ENCODE results near the gene RAI14.

The RAI14 gene

GRCh38 chr5:34639852-34640626 is 16.1 kb upstream of the RAI14 start:
- Histone ChIP-seq H3K9me3 (ENCODE audit: control insufficient read depth, low read length) (no peaks in the 10 kb centered on the region), H3K4me1 (ENCODE audit: control insufficient read depth, insufficient read depth, low read length, poor library complexity, severe bottlenecking) (no peaks in the 10 kb centered on the region), H3K36me3 (ENCODE audit: control insufficient read depth, insufficient read depth, low read length) (no peaks in the 10 kb centered on the region), H3K27ac (ENCODE audit: low read depth, low read length, severe bottlenecking) (no peak overlapping the region), H3K4me3 (ENCODE audit: extremely low read depth, insufficient read depth, low read length, poor library complexity, severe bottlenecking) (no peak overlapping the region)
- 97% methylated on average over 3 of the region's 3 CpGs; no CpG with 5 or more reads in 1 of the 2 experiments for WGBS, 2 experiments (ENCODE audit: insufficient coverage in 2 of 2)

GRCh38 chr5:34648039-34648839 is 7.9 kb upstream of the RAI14 start:
- peaks cover 4% of the 10 kb centered on the region for H3K4me1 ChIP-seq (ENCODE audit: control insufficient read depth, insufficient read depth, low read length, poor library complexity, severe bottlenecking)
- WGBS, 2 experiments (ENCODE audit: insufficient coverage in 2 of 2): 96 to 100% methylated on average over 1 to 2 of the region's 5 CpGs
- H3K36me3 ChIP-seq (ENCODE audit: control insufficient read depth, insufficient read depth, low read length): no peaks in the 10 kb centered on the region
- no peaks in the 10 kb centered on the region for H3K9me3 ChIP-seq (ENCODE audit: control insufficient read depth, low read length)
- no peak overlapping the region for H3K27ac ChIP-seq (ENCODE audit: low read depth, low read length, severe bottlenecking)
- no peak overlapping the region for H3K4me3 ChIP-seq (ENCODE audit: extremely low read depth, insufficient read depth, low read length, poor library complexity, severe bottlenecking)

GRCh38 chr5:34648840-34649158 is 7.3 kb upstream of the RAI14 start:
- H3K36me3 ChIP-seq (ENCODE audit: control insufficient read depth, insufficient read depth, low read length): no peaks in the 10 kb centered on the region
- H3K27ac ChIP-seq (ENCODE audit: low read depth, low read length, severe bottlenecking): no peak overlapping the region
- WGBS, 2 experiments (ENCODE audit: insufficient coverage in 2 of 2): no CpG with 5 or more reads among the region's 2 CpGs
- H3K9me3 ChIP-seq (ENCODE audit: control insufficient read depth, low read length): no peaks in the 10 kb centered on the region
- no peak overlapping the region for H3K4me3 ChIP-seq (ENCODE audit: extremely low read depth, insufficient read depth, low read length, poor library complexity, severe bottlenecking)
- peaks cover 4% of the 10 kb centered on the region for H3K4me1 ChIP-seq (ENCODE audit: control insufficient read depth, insufficient read depth, low read length, poor library complexity, severe bottlenecking)

- Histone ChIP-seq H3K4me3 (ENCODE audit: extremely low read depth, insufficient read depth, low read length, poor library complexity, severe bottlenecking) (no peak overlapping the region), H3K9me3 (ENCODE audit: control insufficient read depth, low read length) (no peaks in the 10 kb centered on the region), H3K27ac (ENCODE audit: low read depth, low read length, severe bottlenecking) (no peak overlapping the region), H3K36me3 (ENCODE audit: control insufficient read depth, insufficient read depth, low read length) (no peaks in the 10 kb centered on the region), H3K4me1 (ENCODE audit: control insufficient read depth, insufficient read depth, low read length, poor library complexity, severe bottlenecking) (peaks cover 4% of the 10 kb centered on the region)
- 71 to 88% methylated on average over 2 of the region's 2 CpGs for WGBS, 2 experiments (ENCODE audit: insufficient coverage in 2 of 2)
These were observed 4.3 kb upstream of the RAI14 start for GRCh38 chr5:34651791-34652190.

- H3K36me3 ChIP-seq (ENCODE audit: control insufficient read depth, insufficient read depth, low read length): no peaks in the 10 kb centered on the region
- no peaks in the 10 kb centered on the region for H3K9me3 ChIP-seq (ENCODE audit: control insufficient read depth, low read length)
- no peak overlapping the region for H3K27ac ChIP-seq (ENCODE audit: low read depth, low read length, severe bottlenecking)
- 72 to 78% methylated on average over 5 of the region's 5 CpGs for WGBS, 2 experiments (ENCODE audit: insufficient coverage in 2 of 2)
- H3K4me1 ChIP-seq (ENCODE audit: control insufficient read depth, insufficient read depth, low read length, poor library complexity, severe bottlenecking): peaks cover 4% of the 10 kb centered on the region
- no peak overlapping the region for H3K4me3 ChIP-seq (ENCODE audit: extremely low read depth, insufficient read depth, low read length, poor library complexity, severe bottlenecking)
These were observed 3.7 kb upstream of the RAI14 start for GRCh38 chr5:34652466-34652865.

- H3K36me3 ChIP-seq (ENCODE audit: control insufficient read depth, insufficient read depth, low read length): no peaks in the 10 kb centered on the region
- H3K27ac ChIP-seq (ENCODE audit: low read depth, low read length, severe bottlenecking): no peak overlapping the region
- H3K4me3 ChIP-seq (ENCODE audit: extremely low read depth, insufficient read depth, low read length, poor library complexity, severe bottlenecking): no peak overlapping the region
- H3K4me1 ChIP-seq (ENCODE audit: control insufficient read depth, insufficient read depth, low read length, poor library complexity, severe bottlenecking): peaks cover 4% of the 10 kb centered on the region
- no peaks in the 10 kb centered on the region for H3K9me3 ChIP-seq (ENCODE audit: control insufficient read depth, low read length)
These were observed 3.2 kb upstream of the RAI14 start for GRCh38 chr5:34652914-34653313.

- Histone ChIP-seq H3K4me3 (ENCODE audit: extremely low read depth, insufficient read depth, low read length, poor library complexity, severe bottlenecking) (no peak overlapping the region), H3K27ac (ENCODE audit: low read depth, low read length, severe bottlenecking) (no peak overlapping the region), H3K4me1 (ENCODE audit: control insufficient read depth, insufficient read depth, low read length, poor library complexity, severe bottlenecking) (peaks cover 3% of the 10 kb centered on the region), H3K9me3 (ENCODE audit: control insufficient read depth, low read length) (no peaks in the 10 kb centered on the region), H3K36me3 (ENCODE audit: control insufficient read depth, insufficient read depth, low read length) (no peaks in the 10 kb centered on the region)
These were observed 2.4 kb upstream of the RAI14 start for GRCh38 chr5:34653708-34654107.

GRCh38 chr5:34655354-34655991 is 655 bp upstream of the RAI14 start:
- 3 to 7% methylated on average over 13 to 15 of the region's 16 CpGs for WGBS, 2 experiments (ENCODE audit: insufficient coverage in 2 of 2)
- Histone ChIP-seq H3K4me3 (ENCODE audit: extremely low read depth, insufficient read depth, low read length, poor library complexity, severe bottlenecking) (peak overlapping the region; percentile 91), H3K9me3 (ENCODE audit: control insufficient read depth, low read length) (no peaks in the 10 kb centered on the region), H3K36me3 (ENCODE audit: control insufficient read depth, insufficient read depth, low read length) (peaks cover 5% of the 10 kb centered on the region), H3K4me1 (ENCODE audit: control insufficient read depth, insufficient read depth, low read length, poor library complexity, severe bottlenecking) (no peaks in the 10 kb centered on the region), H3K27ac (ENCODE audit: low read depth, low read length, severe bottlenecking) (peak overlapping the region; percentile 91)

GRCh38 chr5:34656700-34657273 is 659 bp downstream of the RAI14 start:
- peaks cover 17% of the 10 kb centered on the region for H3K36me3 ChIP-seq (ENCODE audit: control insufficient read depth, insufficient read depth, low read length)
- H3K4me3 ChIP-seq (ENCODE audit: extremely low read depth, insufficient read depth, low read length, poor library complexity, severe bottlenecking): peak overlapping the region; percentile 91
- H3K4me1 ChIP-seq (ENCODE audit: control insufficient read depth, insufficient read depth, low read length, poor library complexity, severe bottlenecking): no peaks in the 10 kb centered on the region
- 0% methylated on average over 30 to 36 of the region's 53 CpGs for WGBS, 2 experiments (ENCODE audit: insufficient coverage in 2 of 2)
- H3K9me3 ChIP-seq (ENCODE audit: control insufficient read depth, low read length): no peaks in the 10 kb centered on the region
- peak overlapping the region; percentile 91 for H3K27ac ChIP-seq (ENCODE audit: low read depth, low read length, severe bottlenecking)

GRCh38 chr5:34657274-34657921 is 1.3 kb downstream of the RAI14 start:
- 1% methylated on average over 23 of the region's 28 CpGs for WGBS, 2 experiments (ENCODE audit: insufficient coverage in 2 of 2)
- H3K4me1 ChIP-seq (ENCODE audit: control insufficient read depth, insufficient read depth, low read length, poor library complexity, severe bottlenecking): no peaks in the 10 kb centered on the region
- no peaks in the 10 kb centered on the region for H3K9me3 ChIP-seq (ENCODE audit: control insufficient read depth, low read length)
- H3K27ac ChIP-seq (ENCODE audit: low read depth, low read length, severe bottlenecking): peak overlapping the region; percentile 91
- H3K4me3 ChIP-seq (ENCODE audit: extremely low read depth, insufficient read depth, low read length, poor library complexity, severe bottlenecking): peak overlapping the region; percentile 91
- peaks cover 21% of the 10 kb centered on the region for H3K36me3 ChIP-seq (ENCODE audit: control insufficient read depth, insufficient read depth, low read length)

Measured in mesodermal cell (in vitro differentiated cells).